GM18499 (cell line): ENCODE results near the gene ANKRD9.

Experiments used
- ATAC-seq: cut with Tn5 transposase; IDR thresholded peaks from one replicate; pipeline ENCODE4 v1.9.1; 2021; ENCODE audit warnings: moderate number of reproducible peaks; ENCODE audit not compliant: insufficient read depth, unreplicated experiment

ANKRD9 gene

DNA sequence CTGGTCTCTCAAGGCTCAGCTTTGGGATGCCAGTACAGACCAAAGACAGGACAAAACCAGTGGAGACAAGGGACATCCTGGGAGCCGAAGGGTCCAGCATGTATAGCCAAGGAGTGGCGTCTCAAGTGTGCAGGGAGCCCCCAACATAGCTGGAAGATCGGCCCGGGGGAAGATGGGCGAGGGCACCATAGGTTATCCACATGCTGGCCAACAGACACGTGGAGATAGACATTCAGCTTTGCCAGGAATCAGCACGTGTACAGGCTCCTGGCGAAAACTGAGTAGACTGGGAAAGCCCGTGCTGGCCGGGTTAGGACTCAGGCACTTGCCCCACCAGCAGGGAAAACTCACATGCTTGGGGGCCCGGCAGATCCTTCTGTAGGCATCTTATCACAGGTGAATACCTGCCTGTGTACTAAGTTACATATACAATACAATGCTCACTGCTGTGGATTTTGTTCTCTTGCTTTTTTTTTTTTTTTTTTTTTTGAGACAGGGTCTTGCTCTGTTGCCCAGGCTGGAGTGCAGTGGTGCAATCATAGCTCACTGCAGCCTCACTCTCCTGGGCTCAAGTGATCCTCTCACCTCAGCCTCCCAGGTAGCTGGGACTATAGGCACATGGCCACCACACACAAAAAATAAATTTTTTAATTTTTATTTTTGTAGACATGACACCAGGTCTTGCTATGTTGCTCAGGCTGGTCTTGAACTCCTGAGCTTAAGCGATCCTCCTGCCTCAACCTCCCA, 5.6 kb upstream of the ANKRD9 start:
- ATAC-seq, result no peak

GRCh38 chr14:102513899-102514772, 4.6 kb upstream of the ANKRD9 start:
- ATAC-seq, result no peak

DNA sequence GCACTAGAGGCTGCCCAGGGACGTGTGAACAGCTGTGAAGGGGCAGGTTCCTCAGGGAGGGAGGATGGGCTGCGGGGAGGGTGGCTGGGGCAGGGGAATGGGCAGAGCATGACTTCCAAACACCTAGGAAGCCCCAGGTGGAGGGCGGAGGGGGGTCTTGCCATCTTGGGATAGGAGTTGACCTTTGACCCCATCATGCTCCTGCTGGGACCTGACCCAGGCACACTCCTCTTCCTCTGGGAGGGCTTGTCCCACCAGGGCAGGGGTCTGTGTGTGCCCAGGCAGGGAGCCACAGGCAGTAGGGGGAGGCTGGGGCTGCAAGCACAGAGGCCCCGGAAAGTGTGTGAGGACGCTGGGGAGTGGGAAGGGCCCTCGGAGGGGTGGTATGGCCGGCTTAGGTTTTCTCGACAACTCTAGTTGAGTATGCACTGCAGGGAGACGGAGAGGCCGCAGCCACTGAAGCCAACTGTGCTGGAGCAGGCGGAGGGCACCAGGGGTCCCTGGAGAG, 3.3 kb upstream of the ANKRD9 start:
- no peak for ATAC-seq

DNA sequence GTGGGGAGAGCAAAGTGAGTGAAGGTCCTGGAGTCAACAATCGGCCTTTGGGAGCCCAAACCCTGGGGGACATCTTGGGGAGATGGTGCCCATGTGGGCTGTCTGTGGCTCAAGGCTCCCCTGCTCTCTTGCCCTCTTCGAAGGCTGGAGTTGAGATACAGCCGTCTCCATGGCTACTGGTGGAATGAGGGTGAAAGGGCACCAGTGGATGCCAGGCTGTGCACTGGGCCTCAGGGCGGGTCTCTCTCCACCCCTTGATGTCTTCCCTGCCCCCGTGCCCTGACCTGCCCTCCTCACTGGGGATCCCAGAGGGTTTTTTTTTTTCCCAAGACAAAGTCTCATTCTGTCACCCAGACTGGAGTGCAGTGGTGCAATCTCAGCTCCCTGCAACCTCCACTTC, 2.0 kb upstream of the ANKRD9 start:
- ATAC-seq, result no peak

GRCh38 chr14:102510616-102511520, 1.3 kb upstream of the ANKRD9 start:
- no peak for ATAC-seq

DNA sequence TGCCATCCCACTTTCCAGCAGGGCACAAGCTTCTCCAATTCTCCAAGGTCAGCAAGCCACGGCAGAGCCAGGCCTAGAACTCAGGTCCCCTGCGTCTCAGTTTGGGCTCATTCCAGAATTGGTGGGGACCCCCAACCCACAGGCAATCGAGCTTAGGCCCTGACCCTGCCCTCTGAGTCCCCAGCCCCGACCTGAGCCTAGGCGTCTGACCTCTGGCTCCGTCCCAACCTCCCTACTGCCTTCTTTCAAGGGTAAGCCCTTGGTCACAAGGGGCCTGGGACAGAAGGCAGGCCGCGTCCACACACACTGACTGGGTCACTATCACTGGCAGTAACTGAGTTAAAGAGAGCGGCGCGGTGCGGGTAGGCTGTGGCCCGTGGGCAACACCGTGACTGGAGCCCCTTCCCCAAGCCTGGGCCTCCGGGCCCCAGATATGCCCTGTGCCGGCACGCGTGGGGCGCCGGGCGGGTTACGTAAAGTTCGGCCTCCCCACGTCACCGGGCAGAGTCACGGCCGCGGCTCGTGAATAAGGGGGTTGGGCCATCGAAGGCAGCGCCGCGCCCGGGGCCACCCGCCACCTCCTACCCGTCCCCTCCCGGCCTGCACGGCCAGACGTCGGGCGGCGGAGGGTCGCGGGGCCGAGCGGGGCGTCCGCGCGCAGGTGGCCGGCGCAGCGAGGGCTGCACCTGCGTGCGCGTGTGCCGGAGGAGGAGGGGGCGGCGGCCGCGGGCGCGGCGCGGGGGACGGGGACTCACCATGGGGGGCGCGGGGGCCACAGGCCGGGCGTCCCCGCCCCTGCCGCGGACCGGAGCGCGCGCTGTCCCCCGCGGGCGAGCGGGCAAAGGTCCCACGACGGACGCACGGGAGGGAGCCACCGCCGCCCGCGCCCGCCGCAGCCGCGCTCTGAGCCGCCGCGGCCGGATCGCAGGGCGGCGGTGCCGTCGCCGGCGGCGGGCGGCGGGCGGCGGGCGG, 516 bp downstream of the ANKRD9 start:
- ATAC-seq, result no peak

GRCh38 chr14:102508410-102508773, 1.2 kb downstream of the ANKRD9 start:
- ATAC-seq, result no peak

DNA sequence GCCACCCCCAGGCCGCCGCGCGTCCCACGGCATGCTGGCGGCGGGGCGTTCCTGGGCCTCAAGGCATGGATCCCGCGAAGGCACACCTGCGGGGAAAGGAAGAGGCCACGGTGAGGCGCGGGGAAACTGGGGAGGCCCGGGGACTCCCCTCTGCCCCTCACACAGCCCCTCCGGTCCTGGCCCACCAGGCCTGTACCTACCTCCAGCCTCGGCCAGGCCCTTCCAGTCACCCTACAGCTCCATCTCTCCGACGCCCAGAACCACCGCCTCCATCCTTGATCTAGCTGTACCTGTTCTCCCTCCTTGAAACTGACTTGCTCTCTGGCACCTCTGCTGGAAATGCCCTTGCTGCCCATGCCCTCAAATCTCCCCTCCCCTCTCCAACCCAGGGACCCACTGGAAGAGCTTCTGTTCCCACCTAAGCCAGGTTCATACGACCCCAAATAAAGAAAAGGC, 1.7 kb downstream of the ANKRD9 start:
- no peak for ATAC-seq

DNA sequence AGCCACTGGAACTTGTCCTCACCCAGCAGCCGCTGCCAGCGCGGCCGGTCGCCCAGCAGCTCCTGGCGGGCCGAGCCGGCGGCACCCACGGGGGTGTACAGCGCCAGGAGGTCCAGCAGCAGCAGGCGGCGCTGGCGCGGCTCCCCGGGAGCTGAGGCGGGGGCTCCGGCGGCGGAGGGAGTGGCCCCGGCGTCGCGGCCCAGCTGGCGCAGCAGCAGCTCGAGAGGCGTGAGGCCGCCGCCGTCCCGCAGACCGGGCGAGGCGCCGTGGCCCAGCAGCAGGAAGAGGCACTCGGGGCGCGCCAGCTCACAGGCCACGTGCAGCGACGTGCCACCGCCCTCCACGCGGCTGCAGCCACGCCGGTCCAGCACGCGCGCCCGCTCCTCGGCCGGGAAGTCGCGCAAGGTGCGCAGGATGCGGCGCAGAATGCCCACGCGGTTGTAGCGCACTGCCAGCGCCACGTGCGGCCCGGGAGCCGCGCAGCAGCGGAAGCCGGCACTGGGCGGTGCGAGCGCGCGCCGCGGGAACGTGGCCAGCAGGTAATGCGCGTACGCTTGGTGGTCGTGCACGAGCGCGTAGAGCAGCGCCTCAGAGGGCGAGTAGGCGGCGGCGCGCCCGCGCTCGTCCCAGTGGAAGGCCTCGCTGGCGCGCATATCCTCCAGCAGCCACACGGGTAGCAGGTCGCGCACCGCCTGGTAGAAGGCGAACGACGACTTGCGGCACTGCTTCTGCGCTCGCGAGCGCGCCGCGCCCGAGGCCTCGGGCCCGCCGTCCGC, 2.3 kb downstream of the ANKRD9 start:
- no peak for ATAC-seq

- no peak for ATAC-seq
These were observed 3.0 kb downstream of the ANKRD9 start for GRCh38 chr14:102506626-102506925.

GRCh38 chr14:102505775-102506625, 3.6 kb downstream of the ANKRD9 start:
- ATAC-seq, result no peak

- no peak for ATAC-seq
These were observed 4.5 kb downstream of the ANKRD9 start for GRCh38 chr14:102505000-102505619.

GRCh38 chr14:102504328-102504999, 5.1 kb downstream of the ANKRD9 start:
- ATAC-seq, result no peak

- no peak for ATAC-seq
These were observed 5.8 kb downstream of the ANKRD9 start for GRCh38 chr14:102503641-102504327.

GRCh38 chr14:102502571-102502970, 7.0 kb downstream of the ANKRD9 start:
- no peak for ATAC-seq

GRCh38 chr14:102501751-102502315, 7.7 kb downstream of the ANKRD9 start:
- no peak for ATAC-seq
